Nephron progenitor cell (in vitro differentiated cells): ENCODE data around the gene APPL2.

Source experiments
- DNase-seq: peaks from one replicate; pipeline ENCODE4 v3.0.0; 2021
- H3K27ac Mint-ChIP-seq: 2 replicates; pipeline ENCODE4 v1.8.0; 2021; ENCODE audit warnings: mild to moderate bottlenecking, moderate library complexity, mixed read lengths
- H3K27me3 Mint-ChIP-seq: 2 replicates; pipeline ENCODE4 v1.8.0; 2021; ENCODE audit warnings: mild to moderate bottlenecking, low read depth, mixed read lengths; ENCODE audit not compliant: poor library complexity
- H3K36me3 Mint-ChIP-seq: 2 replicates; pipeline ENCODE4 v1.8.0; 2021; ENCODE audit warnings: low read depth, mixed read lengths
- H3K4me1 Mint-ChIP-seq: 2 replicates; pipeline ENCODE4 v1.8.0; 2021; ENCODE audit warnings: mixed read lengths
- H3K4me3 Mint-ChIP-seq: 2 replicates; pipeline ENCODE4 v1.8.0; 2021; ENCODE audit warnings: mild to moderate bottlenecking, moderate library complexity, mixed read lengths
- H3K9me3 Mint-ChIP-seq: 2 replicates; pipeline ENCODE4 v1.8.0; 2021; ENCODE audit warnings: mild to moderate bottlenecking, moderate library complexity, mixed read lengths
- TF ChIP-seq, protein P1 (sequence below): fragments of 200-600 bp; sonication (generic); IDR thresholded peaks from 2 replicates; pipeline ENCODE4 v1.5.0; 2021; ENCODE audit warnings: antibody characterized with exemption

Gene APPL2

GRCh38 chr12:105272152-105272551, 36.2 kb upstream of the APPL2 start:
- Mint-ChIP-seq H3K36me3 (no peaks in the 10 kb centered on the region), H3K4me3 (no peak overlapping the region), H3K9me3 (no peaks in the 10 kb centered on the region), H3K27ac (no peak overlapping the region), H3K27me3 (no peaks in the 10 kb centered on the region), H3K4me1 (no peaks in the 10 kb centered on the region)
- DNase-seq = no peak
- TF ChIP-seq, protein P1, sequence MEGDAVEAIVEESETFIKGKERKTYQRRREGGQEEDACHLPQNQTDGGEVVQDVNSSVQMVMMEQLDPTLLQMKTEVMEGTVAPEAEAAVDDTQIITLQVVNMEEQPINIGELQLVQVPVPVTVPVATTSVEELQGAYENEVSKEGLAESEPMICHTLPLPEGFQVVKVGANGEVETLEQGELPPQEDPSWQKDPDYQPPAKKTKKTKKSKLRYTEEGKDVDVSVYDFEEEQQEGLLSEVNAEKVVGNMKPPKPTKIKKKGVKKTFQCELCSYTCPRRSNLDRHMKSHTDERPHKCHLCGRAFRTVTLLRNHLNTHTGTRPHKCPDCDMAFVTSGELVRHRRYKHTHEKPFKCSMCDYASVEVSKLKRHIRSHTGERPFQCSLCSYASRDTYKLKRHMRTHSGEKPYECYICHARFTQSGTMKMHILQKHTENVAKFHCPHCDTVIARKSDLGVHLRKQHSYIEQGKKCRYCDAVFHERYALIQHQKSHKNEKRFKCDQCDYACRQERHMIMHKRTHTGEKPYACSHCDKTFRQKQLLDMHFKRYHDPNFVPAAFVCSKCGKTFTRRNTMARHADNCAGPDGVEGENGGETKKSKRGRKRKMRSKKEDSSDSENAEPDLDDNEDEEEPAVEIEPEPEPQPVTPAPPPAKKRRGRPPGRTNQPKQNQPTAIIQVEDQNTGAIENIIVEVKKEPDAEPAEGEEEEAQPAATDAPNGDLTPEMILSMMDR = no peak

DNA sequence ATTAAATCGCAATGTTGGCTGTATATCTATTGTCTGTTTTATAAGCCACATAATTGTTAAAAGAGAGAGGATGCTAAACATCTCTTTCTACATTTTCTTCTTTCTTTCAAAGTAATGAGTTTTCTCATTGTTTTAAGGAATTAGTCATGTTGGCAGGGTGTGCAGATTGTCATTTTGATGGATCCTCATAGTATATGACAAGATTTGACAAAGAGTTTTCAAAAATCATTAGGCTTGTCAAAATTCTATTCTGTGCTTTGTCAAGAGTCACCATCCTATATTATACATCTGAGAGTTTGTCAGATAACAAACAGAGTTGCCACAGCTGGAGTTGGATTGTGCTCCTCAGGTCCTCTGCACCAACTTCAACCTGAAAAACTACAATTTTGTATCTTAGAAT, 35.4 kb upstream of the APPL2 start:
- H3K4me1 Mint-ChIP-seq = no peaks in the 10 kb centered on the region
- H3K27ac Mint-ChIP-seq = no peak overlapping the region
- no peaks in the 10 kb centered on the region for H3K36me3 Mint-ChIP-seq
- TF ChIP-seq, protein P1 = no peak
- H3K27me3 Mint-ChIP-seq = no peaks in the 10 kb centered on the region
- DNase-seq = no peak
- no peak overlapping the region for H3K4me3 Mint-ChIP-seq
- no peaks in the 10 kb centered on the region for H3K9me3 Mint-ChIP-seq

DNA sequence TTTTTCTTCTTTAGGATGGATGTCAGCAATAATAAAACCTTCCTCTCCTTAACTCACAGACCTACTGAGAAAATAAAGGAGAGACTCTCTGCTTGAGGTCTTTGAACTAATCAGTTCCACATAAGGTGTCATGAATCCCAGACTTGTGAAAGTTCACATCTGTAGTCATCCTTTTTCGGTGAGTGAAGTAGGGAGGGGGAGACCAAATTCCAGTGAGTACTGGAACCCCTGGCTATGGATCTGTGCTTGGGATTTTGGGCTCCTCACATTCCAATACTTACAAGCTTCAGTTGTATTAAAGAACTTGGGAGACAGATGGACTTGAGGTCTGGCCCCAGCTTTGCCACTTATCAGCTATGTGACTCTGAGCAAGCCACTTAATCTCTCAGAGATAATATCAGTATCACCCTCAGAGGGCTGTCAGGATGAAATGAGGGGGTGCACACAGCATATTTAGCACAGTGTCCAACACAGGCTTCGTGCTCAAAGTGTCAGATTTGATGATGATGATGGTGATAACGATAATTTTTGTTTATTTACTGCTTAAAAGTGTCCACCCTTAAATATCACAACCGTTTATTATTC, 34.8 kb upstream of the APPL2 start:
- Mint-ChIP-seq H3K4me3 (no peak overlapping the region), H3K27me3 (no peaks in the 10 kb centered on the region), H3K9me3 (no peaks in the 10 kb centered on the region), H3K4me1 (no peaks in the 10 kb centered on the region), H3K36me3 (no peaks in the 10 kb centered on the region), H3K27ac (no peak overlapping the region)
- TF ChIP-seq, protein P1 = no peak
- no peak for DNase-seq

DNA sequence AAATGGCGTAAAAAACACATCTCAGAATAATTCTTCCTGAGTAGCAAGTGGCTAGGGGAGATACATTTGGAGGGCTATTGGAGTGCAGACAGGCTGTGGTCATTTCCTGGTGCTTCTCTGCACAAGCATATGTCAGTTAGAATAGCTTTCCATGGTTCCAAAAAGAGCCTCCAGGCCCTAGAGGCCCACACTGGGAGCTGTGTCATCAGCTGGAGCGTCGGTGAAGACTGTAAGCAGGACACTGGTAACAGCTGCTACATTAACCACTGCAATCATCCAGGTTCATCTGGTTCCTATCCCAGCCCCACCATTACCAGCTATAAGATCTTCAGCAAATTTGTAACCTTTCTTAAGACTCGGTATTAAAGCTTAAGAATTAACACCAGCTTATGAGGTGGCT, 31.7 kb upstream of the APPL2 start:
- Mint-ChIP-seq H3K36me3 (no peaks in the 10 kb centered on the region), H3K4me1 (no peaks in the 10 kb centered on the region), H3K4me3 (no peak overlapping the region), H3K27ac (no peak overlapping the region), H3K27me3 (peaks cover 3% of the 10 kb centered on the region), H3K9me3 (no peaks in the 10 kb centered on the region)
- TF ChIP-seq, protein P1 = no peak
- DNase-seq = no peak

GRCh38 chr12:105264771-105265170, 28.8 kb upstream of the APPL2 start:
- Mint-ChIP-seq H3K4me1 (no peaks in the 10 kb centered on the region), H3K36me3 (no peaks in the 10 kb centered on the region)
- TF ChIP-seq, protein P1 = no peak

GRCh38 chr12:105262461-105263184, 26.6 kb upstream of the APPL2 start:
- Mint-ChIP-seq H3K4me3 (no peak overlapping the region), H3K9me3 (no peaks in the 10 kb centered on the region), H3K36me3 (no peaks in the 10 kb centered on the region), H3K4me1 (no peaks in the 10 kb centered on the region), H3K27me3 (peaks cover 4% of the 10 kb centered on the region), H3K27ac (no peak overlapping the region)
- DNase-seq = no peak
- TF ChIP-seq, protein P1 = no peak

More at GRCh38 chr12:105264771-105265170, 28.8 kb upstream of the APPL2 start:
- Mint-ChIP-seq H3K4me3 (no peak overlapping the region), H3K27me3 (peaks cover 4% of the 10 kb centered on the region), H3K9me3 (no peaks in the 10 kb centered on the region), H3K27ac (no peak overlapping the region)
- DNase-seq = no peak
